ENCODE results near the gene GPR27.

Gene GPR27

GRCh38 chr3:71708476-71709105 lies 45.1 kb upstream of the GPR27 start:
- Histone ChIP-seq H3K4ac (ENCODE audit: low read depth, low read length) (no peak overlapping the region), H3K14ac (ENCODE audit: low read length) (no peak overlapping the region), H3K18ac (ENCODE audit: low read length) (no peak overlapping the region), H3K36me3 (ENCODE audit: control insufficient read depth in 1 of 2, insufficient read depth in 2 of 2, low read length in 2 of 2) (no peaks in the 10 kb centered on the region), H3K9me3 (ENCODE audit: insufficient read depth, low read depth, low read length) (no peaks in the 10 kb centered on the region), H3K9ac (ENCODE audit: low read length) (no peak overlapping the region), H3K27me3 (ENCODE audit: insufficient read depth, low read length) (no peaks in the 10 kb centered on the region), H4K91ac (ENCODE audit: low read depth, low read length) (no peak overlapping the region), H3K4me3 (ENCODE audit: low read depth, low read length) (no peak overlapping the region), H3K4me1 (ENCODE audit: control insufficient read depth in 1 of 2, insufficient read depth in 2 of 2, low read length in 2 of 2) (peaks cover 4 to 5% of the 10 kb centered on the region in 2 experiments), H3K27ac (ENCODE audit: low read depth, low read length) (no peak overlapping the region), H2AFZ (ENCODE audit: insufficient read depth, low read length, poor library complexity) (no peak overlapping the region), H3K79me2 (ENCODE audit: control insufficient read depth, insufficient read depth, low read length, poor library complexity) (no peaks in the 10 kb centered on the region), H4K12ac (ENCODE audit: low read depth, low read length) (no peak overlapping the region), H3K23ac (ENCODE audit: low read length) (peak overlapping the region; percentile 11), H2BK12ac (ENCODE audit: low read length) (no peak overlapping the region), H2BK120ac (ENCODE audit: insufficient read depth, low read length, poor library complexity) (no peak overlapping the region), H3K79me1 (ENCODE audit: low read length) (no peaks in the 10 kb centered on the region), H2AK5ac (ENCODE audit: low read length) (no peak overlapping the region), H2BK5ac (ENCODE audit: low read depth, low read length, poor library complexity) (no peak overlapping the region), H3K4me2 (ENCODE audit: low read length) (no peak overlapping the region), H4K8ac (ENCODE audit: low read depth, low read length) (no peak overlapping the region)
- WGBS (ENCODE audit: extremely low coverage, insufficient coverage, insufficient read length), result no CpG with 5 or more reads among the region's 7 CpGs
- no peak for DNase-seq

GRCh38 chr3:71709908-71710511 lies 43.6 kb upstream of the GPR27 start:
- Histone ChIP-seq H3K79me1 (ENCODE audit: low read length) (no peaks in the 10 kb centered on the region), H2BK5ac (ENCODE audit: low read depth, low read length, poor library complexity) (no peak overlapping the region)

GRCh38 chr3:71710906-71711494 lies 42.7 kb upstream of the GPR27 start:
- no peak overlapping the region for H3K14ac ChIP-seq (ENCODE audit: low read length)
- H3K79me2 ChIP-seq (ENCODE audit: control insufficient read depth, insufficient read depth, low read length, poor library complexity), result no peaks in the 10 kb centered on the region
- H3K4me2 ChIP-seq (ENCODE audit: low read length), result no peak overlapping the region
- H2BK12ac ChIP-seq (ENCODE audit: low read length), result no peak overlapping the region
- peak in 1 of 2 donors; percentile 72 for DNase-seq
- no peak overlapping the region for H3K9ac ChIP-seq (ENCODE audit: low read length)
- WGBS (ENCODE audit: extremely low coverage, insufficient coverage, insufficient read length), result no CpG with 5 or more reads among the region's 1 CpG
- H3K4me3 ChIP-seq (ENCODE audit: low read depth, low read length), result no peak overlapping the region
- H3K9me3 ChIP-seq (ENCODE audit: insufficient read depth, low read depth, low read length), result no peaks in the 10 kb centered on the region
- no peak overlapping the region for H3K27ac ChIP-seq (ENCODE audit: low read depth, low read length)
- H3K4ac ChIP-seq (ENCODE audit: low read depth, low read length), result no peak overlapping the region
- H2BK120ac ChIP-seq (ENCODE audit: insufficient read depth, low read length, poor library complexity), result no peak overlapping the region
- no peak overlapping the region for H2AFZ ChIP-seq (ENCODE audit: insufficient read depth, low read length, poor library complexity)
- H2AK5ac ChIP-seq (ENCODE audit: low read length), result no peak overlapping the region
- H2BK5ac ChIP-seq (ENCODE audit: low read depth, low read length, poor library complexity), result no peak overlapping the region
- H4K12ac ChIP-seq (ENCODE audit: low read depth, low read length), result no peak overlapping the region
- no peak overlapping the region for H4K91ac ChIP-seq (ENCODE audit: low read depth, low read length)
- H3K4me1 ChIP-seq (ENCODE audit: control insufficient read depth in 1 of 2, insufficient read depth in 2 of 2, low read length in 2 of 2), result no peaks in the 10 kb centered on the region
- H3K18ac ChIP-seq (ENCODE audit: low read length), result no peak overlapping the region
- H4K8ac ChIP-seq (ENCODE audit: low read depth, low read length), result no peak overlapping the region
- no peak overlapping the region for H3K23ac ChIP-seq (ENCODE audit: low read length)
- H3K27me3 ChIP-seq (ENCODE audit: insufficient read depth, low read length), result no peaks in the 10 kb centered on the region
- no peaks in the 10 kb centered on the region for H3K36me3 ChIP-seq (ENCODE audit: control insufficient read depth in 1 of 2, insufficient read depth in 2 of 2, low read length in 2 of 2)
- H3K79me1 ChIP-seq (ENCODE audit: low read length), result no peaks in the 10 kb centered on the region

More at GRCh38 chr3:71709908-71710511, 43.6 kb upstream of the GPR27 start:
- Histone ChIP-seq H3K4me3 (ENCODE audit: low read depth, low read length) (no peak overlapping the region), H4K8ac (ENCODE audit: low read depth, low read length) (no peak overlapping the region), H3K4me1 (ENCODE audit: control insufficient read depth in 1 of 2, insufficient read depth in 2 of 2, low read length in 2 of 2) (no peaks in the 10 kb centered on the region), H2BK120ac (ENCODE audit: insufficient read depth, low read length, poor library complexity) (no peak overlapping the region), H3K9me3 (ENCODE audit: insufficient read depth, low read depth, low read length) (no peaks in the 10 kb centered on the region), H3K9ac (ENCODE audit: low read length) (no peak overlapping the region), H3K36me3 (ENCODE audit: control insufficient read depth in 1 of 2, insufficient read depth in 2 of 2, low read length in 2 of 2) (no peaks in the 10 kb centered on the region), H2AK5ac (ENCODE audit: low read length) (no peak overlapping the region), H3K14ac (ENCODE audit: low read length) (no peak overlapping the region), H2BK12ac (ENCODE audit: low read length) (no peak overlapping the region), H3K23ac (ENCODE audit: low read length) (no peak overlapping the region), H3K27me3 (ENCODE audit: insufficient read depth, low read length) (no peaks in the 10 kb centered on the region), H3K4ac (ENCODE audit: low read depth, low read length) (no peak overlapping the region), H3K79me2 (ENCODE audit: control insufficient read depth, insufficient read depth, low read length, poor library complexity) (no peaks in the 10 kb centered on the region), H3K18ac (ENCODE audit: low read length) (no peak overlapping the region), H4K91ac (ENCODE audit: low read depth, low read length) (no peak overlapping the region), H3K27ac (ENCODE audit: low read depth, low read length) (no peak overlapping the region), H4K12ac (ENCODE audit: low read depth, low read length) (no peak overlapping the region), H3K4me2 (ENCODE audit: low read length) (no peak overlapping the region), H2AFZ (ENCODE audit: insufficient read depth, low read length, poor library complexity) (no peak overlapping the region)
- no CpG with 5 or more reads among the region's 9 CpGs for WGBS (ENCODE audit: extremely low coverage, insufficient coverage, insufficient read length)
- no peak for DNase-seq

GRCh38 chr3:71713041-71713440 lies 40.6 kb upstream of the GPR27 start:
- H3K27me3 ChIP-seq (ENCODE audit: insufficient read depth, low read length), result no peaks in the 10 kb centered on the region
- H3K14ac ChIP-seq (ENCODE audit: low read length), result no peak overlapping the region
- H3K4me1 ChIP-seq (ENCODE audit: control insufficient read depth in 1 of 2, insufficient read depth in 2 of 2, low read length in 2 of 2), result no peaks in the 10 kb centered on the region

More at GRCh38 chr3:71713041-71713440, 40.6 kb upstream of the GPR27 start:
- Histone ChIP-seq H3K4me3 (ENCODE audit: low read depth, low read length) (no peak overlapping the region), H3K79me1 (ENCODE audit: low read length) (no peaks in the 10 kb centered on the region), H3K36me3 (ENCODE audit: control insufficient read depth in 1 of 2, insufficient read depth in 2 of 2, low read length in 2 of 2) (no peaks in the 10 kb centered on the region), H2BK120ac (ENCODE audit: insufficient read depth, low read length, poor library complexity) (no peak overlapping the region), H3K79me2 (ENCODE audit: control insufficient read depth, insufficient read depth, low read length, poor library complexity) (no peaks in the 10 kb centered on the region), H2AFZ (ENCODE audit: insufficient read depth, low read length, poor library complexity) (no peak overlapping the region), H3K4me2 (ENCODE audit: low read length) (no peak overlapping the region), H3K27ac (ENCODE audit: low read depth, low read length) (no peak overlapping the region), H2BK12ac (ENCODE audit: low read length) (no peak overlapping the region), H4K12ac (ENCODE audit: low read depth, low read length) (no peak overlapping the region), H4K8ac (ENCODE audit: low read depth, low read length) (no peak overlapping the region), H3K9me3 (ENCODE audit: insufficient read depth, low read depth, low read length) (no peaks in the 10 kb centered on the region), H2AK5ac (ENCODE audit: low read length) (no peak overlapping the region), H3K18ac (ENCODE audit: low read length) (no peak overlapping the region), H3K9ac (ENCODE audit: low read length) (no peak overlapping the region), H3K23ac (ENCODE audit: low read length) (no peak overlapping the region), H3K4ac (ENCODE audit: low read depth, low read length) (no peak overlapping the region), H2BK5ac (ENCODE audit: low read depth, low read length, poor library complexity) (no peak overlapping the region), H4K91ac (ENCODE audit: low read depth, low read length) (no peak overlapping the region)
- no peak for DNase-seq
- no CpG with 5 or more reads among the region's 2 CpGs for WGBS (ENCODE audit: extremely low coverage, insufficient coverage, insufficient read length)
